Loucy (cell line): Measurements from ENCODE around the gene TET1.

Experiments used
- H2AFZ ChIP-seq: fragments of 200-600 bp; sonication (generic); 2 replicates; pipeline ENCODE4 v1.6.0; 2016; ENCODE audit warnings: antibody characterized with exemption, mild to moderate bottlenecking, low read length, moderate library complexity
- H3F3A ChIP-seq: fragments of 200-600 bp; 2 replicates; pipeline ENCODE4 v1.6.0; 2016; ENCODE audit warnings: antibody characterized with exemption, low read depth, mild to moderate bottlenecking
- H3K27me3 ChIP-seq: fragments of 200-600 bp; sonication (generic); 2 replicates; pipeline ENCODE4 v1.6.1; 2014; ENCODE audit warnings: low read length, mild to moderate bottlenecking; ENCODE audit not compliant: insufficient read depth, poor library complexity, severe bottlenecking
- H3K36me3 ChIP-seq: fragments of 200-600 bp; sonication (generic); 2 replicates; pipeline ENCODE4 v1.6.1; 2016; ENCODE audit warnings: low read length; ENCODE audit not compliant: insufficient read depth
- H3K4me1 ChIP-seq: fragments of 200-600 bp; sonication (generic); 2 replicates; pipeline ENCODE4 v1.5.1; 2014; ENCODE audit warnings: low read length, mild to moderate bottlenecking; ENCODE audit not compliant: insufficient read depth, poor library complexity, severe bottlenecking
- H3K4me2 ChIP-seq: fragments of 200-600 bp; sonication (generic); 2 replicates; pipeline ENCODE4 v1.6.0; 2014; ENCODE audit warnings: antibody characterized with exemption, low read length, low read depth, mild to moderate bottlenecking; ENCODE audit not compliant: poor library complexity, severe bottlenecking
- H3K4me3 ChIP-seq: fragments of 200-600 bp; sonication (generic); 2 replicates; pipeline ENCODE4 v1.5.1; 2014; ENCODE audit warnings: low read length, mild to moderate bottlenecking, mixed read lengths; ENCODE audit not compliant: poor library complexity, severe bottlenecking
- H3K79me2 ChIP-seq: fragments of 200-600 bp; sonication (generic); 2 replicates; pipeline ENCODE4 v1.6.1; 2014; ENCODE audit warnings: low read length; ENCODE audit not compliant: insufficient read depth
- H3K9ac ChIP-seq: fragments of 200-600 bp; sonication (generic); 2 replicates; pipeline ENCODE4 v1.6.0; 2014; ENCODE audit warnings: mild to moderate bottlenecking, low read depth, low read length, moderate library complexity; ENCODE audit not compliant: poor library complexity, severe bottlenecking
- H3K9me2 ChIP-seq: fragments of 200-600 bp; sonication (generic); replicated peaks from 2 replicates; pipeline ENCODE4 v1.6.1; 2016; ENCODE audit warnings: low read depth, low read length, mixed read lengths
- H3K9me3 ChIP-seq: fragments of 200-600 bp; sonication (generic); 2 replicates; pipeline ENCODE4 v1.6.1; 2014; ENCODE audit warnings: mild to moderate bottlenecking, antibody characterized with exemption, low read length, low read depth; ENCODE audit not compliant: insufficient read depth
- H4K20me1 ChIP-seq: fragments of 200-600 bp; sonication (generic); 2 replicates; pipeline ENCODE4 v1.6.0; 2014; ENCODE audit warnings: antibody characterized with exemption, low read length, mild to moderate bottlenecking; ENCODE audit not compliant: insufficient read depth, poor library complexity, severe bottlenecking
- CTCF ChIP-seq: fragments of 200-600 bp; sonication (generic); conservative IDR thresholded peaks from 2 replicates; pipeline ENCODE4 v1.5.1; 2014; ENCODE audit warnings: mild to moderate bottlenecking, antibody characterized with exemption, low read length
- EZH2phosphoT487 ChIP-seq: fragments of 200-600 bp; IDR thresholded peaks from 2 replicates; pipeline ENCODE4 v1.6.1; 2018; ENCODE audit warnings: antibody characterized with exemption, mild to moderate bottlenecking, moderate library complexity, borderline replicate concordance

The TET1 gene

GRCh38 chr10:68727146-68727545 is 167.0 kb downstream of the TET1 start:
- Histone ChIP-seq H3K9ac (no peak overlapping the region), H4K20me1 (peaks cover 35% of the 10 kb centered on the region), H3K27me3 (no peaks in the 10 kb centered on the region), H3K9me3 (no peaks in the 10 kb centered on the region), H3K4me1 (peaks cover 13% of the 10 kb centered on the region), H3K9me2 (no peaks in the 10 kb centered on the region), H3K36me3 (peaks cover 41% of the 10 kb centered on the region; the same call in 1 of the 2 replicates), H3F3A (no peaks in the 10 kb centered on the region), H3K79me2 (peaks cover 82% of the 10 kb centered on the region), H2AFZ (no peak overlapping the region), H3K4me3 (no peak overlapping the region), H3K4me2 (no peak overlapping the region)
- TF ChIP-seq CTCF (no peak), EZH2phosphoT487 (no peak)

- Histone ChIP-seq H3F3A (no peaks in the 10 kb centered on the region), H4K20me1 (peaks cover 50% of the 10 kb centered on the region), H3K4me1 (peaks cover 5% of the 10 kb centered on the region), H3K4me3 (no peak overlapping the region), H3K4me2 (no peak overlapping the region), H3K9me2 (no peaks in the 10 kb centered on the region), H3K27me3 (no peaks in the 10 kb centered on the region), H3K79me2 (peaks cover 67% of the 10 kb centered on the region), H2AFZ (no peak overlapping the region), H3K36me3 (peaks cover 67% of the 10 kb centered on the region; the same call in 1 of the 2 replicates), H3K9me3 (no peaks in the 10 kb centered on the region), H3K9ac (no peak overlapping the region)
- TF ChIP-seq CTCF (no peak), EZH2phosphoT487 (no peak)
Observed at GRCh38 chr10:68732651-68733050, 172.5 kb downstream of the TET1 start.

GRCh38 chr10:68734349-68734748 is 174.2 kb downstream of the TET1 start:
- Histone ChIP-seq H3K4me1 (no peaks in the 10 kb centered on the region), H3K9me2 (no peaks in the 10 kb centered on the region), H3K79me2 (peaks cover 52% of the 10 kb centered on the region), H3K9me3 (no peaks in the 10 kb centered on the region), H3K4me2 (no peak overlapping the region), H3K9ac (no peak overlapping the region), H4K20me1 (peaks cover 42% of the 10 kb centered on the region), H2AFZ (no peak overlapping the region), H3K27me3 (no peaks in the 10 kb centered on the region), H3F3A (0 out of 2 replicates have a peak, but pooled peaks cover under 1% of the 10 kb centered on the region), H3K36me3 (peaks cover 76% of the 10 kb centered on the region), H3K4me3 (no peak overlapping the region)
- TF ChIP-seq EZH2phosphoT487 (no peak), CTCF (no peak)
